ENCODE data around the gene MAB21L4.

The MAB21L4 gene

DNA sequence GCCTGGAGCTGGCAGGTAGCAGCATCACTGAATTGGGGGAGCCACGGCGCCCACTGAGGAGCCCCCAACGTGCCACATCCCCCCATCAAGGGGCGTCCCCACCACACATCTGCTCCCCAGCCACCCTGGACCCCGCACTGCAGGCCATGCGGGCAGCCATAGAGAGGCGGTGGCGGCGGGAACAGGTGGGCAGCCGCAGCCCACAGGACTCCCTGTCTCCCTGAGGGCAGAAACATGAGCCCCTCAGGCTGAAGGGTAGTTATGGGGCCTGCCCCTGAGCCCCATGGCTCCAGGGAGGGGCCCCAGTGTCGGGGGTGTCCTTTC is 36.7 kb upstream of the MAB21L4 start:
- TF ChIP-seq, protein P1, sequence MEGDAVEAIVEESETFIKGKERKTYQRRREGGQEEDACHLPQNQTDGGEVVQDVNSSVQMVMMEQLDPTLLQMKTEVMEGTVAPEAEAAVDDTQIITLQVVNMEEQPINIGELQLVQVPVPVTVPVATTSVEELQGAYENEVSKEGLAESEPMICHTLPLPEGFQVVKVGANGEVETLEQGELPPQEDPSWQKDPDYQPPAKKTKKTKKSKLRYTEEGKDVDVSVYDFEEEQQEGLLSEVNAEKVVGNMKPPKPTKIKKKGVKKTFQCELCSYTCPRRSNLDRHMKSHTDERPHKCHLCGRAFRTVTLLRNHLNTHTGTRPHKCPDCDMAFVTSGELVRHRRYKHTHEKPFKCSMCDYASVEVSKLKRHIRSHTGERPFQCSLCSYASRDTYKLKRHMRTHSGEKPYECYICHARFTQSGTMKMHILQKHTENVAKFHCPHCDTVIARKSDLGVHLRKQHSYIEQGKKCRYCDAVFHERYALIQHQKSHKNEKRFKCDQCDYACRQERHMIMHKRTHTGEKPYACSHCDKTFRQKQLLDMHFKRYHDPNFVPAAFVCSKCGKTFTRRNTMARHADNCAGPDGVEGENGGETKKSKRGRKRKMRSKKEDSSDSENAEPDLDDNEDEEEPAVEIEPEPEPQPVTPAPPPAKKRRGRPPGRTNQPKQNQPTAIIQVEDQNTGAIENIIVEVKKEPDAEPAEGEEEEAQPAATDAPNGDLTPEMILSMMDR (conservative IDR thresholded peaks at IDR 0.05; ENCODE audit: low read depth, low read length) = no peak
- no peak for DNase-seq (ENCODE audit: low read depth)
- H3K4me3 ChIP-seq (ENCODE audit: low read length) = no peak overlapping the region

DNA sequence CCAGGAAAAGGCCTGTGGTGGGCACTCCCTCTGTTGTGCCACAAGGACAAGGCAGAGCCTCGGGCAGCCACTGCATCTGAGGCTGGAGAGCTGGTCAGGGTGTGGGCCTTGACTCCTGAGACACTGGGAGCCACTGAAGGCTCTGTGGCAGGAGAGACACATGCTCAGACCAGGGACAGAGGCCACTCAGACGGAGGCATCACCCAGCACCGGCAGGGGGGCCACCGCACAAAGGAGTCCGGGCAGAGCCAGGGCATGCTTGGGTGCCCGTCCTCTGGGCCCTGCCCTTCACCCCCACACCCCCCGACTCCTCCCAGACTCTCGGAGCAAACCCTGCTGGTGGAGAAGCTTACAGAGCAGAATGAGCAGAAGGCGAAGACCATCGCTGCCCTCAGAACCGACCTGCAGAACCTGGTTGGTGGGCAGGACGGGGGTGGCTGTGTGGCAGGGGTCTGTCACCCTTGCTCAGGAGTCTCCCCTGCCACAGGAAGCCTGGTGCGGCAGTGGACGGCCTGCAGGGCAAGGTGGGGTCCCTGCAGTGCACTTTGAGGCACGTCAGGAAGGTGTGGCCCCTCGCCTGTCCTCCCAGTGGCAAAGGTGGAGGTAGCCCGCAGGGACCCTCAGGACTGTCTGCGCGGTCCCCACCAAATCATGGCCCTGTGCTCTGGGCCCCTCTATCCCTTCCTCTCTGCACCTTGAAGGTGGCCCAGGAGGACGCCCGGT is 36.2 kb upstream of the MAB21L4 start:
- no peak overlapping the region for H3K4me3 ChIP-seq (ENCODE audit: low read length)
- TF ChIP-seq, protein P1 (conservative IDR thresholded peaks at IDR 0.05; ENCODE audit: low read depth, low read length) = no peak
- DNase-seq (ENCODE audit: low read depth) = no peak

DNA sequence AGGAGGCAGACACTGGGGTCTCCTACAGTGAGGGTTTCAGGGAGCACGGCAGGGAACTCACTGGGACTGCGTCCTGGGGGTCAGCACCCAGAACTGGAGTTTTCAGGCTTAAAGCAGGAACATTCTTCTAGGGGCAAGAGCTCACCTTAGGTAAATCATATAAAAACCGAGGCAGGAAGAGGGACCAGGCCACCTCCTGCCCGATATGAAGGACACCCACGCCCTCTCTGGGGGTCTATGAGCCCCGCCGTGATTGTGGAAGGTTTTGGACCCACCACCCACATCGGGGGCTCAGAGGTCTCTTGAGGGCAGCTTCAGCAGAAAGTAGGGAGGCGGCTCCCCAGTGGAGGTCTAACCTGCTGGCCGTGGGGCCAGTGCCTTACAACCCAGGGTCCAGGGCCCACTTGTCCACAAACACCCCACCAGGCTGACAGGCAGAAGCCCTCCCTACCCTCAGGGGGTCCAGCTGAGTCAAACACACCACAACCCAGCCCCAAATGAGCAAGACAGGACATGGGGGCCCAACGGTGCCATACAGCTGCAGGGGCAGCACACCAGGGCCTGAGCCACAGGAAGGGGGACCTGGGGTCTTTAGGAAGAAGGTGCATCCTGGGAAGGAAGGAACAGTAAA is 35.5 kb upstream of the MAB21L4 start:
- TF ChIP-seq, protein P1 (conservative IDR thresholded peaks at IDR 0.05; ENCODE audit: low read depth, low read length) = no peak
- no peak for DNase-seq (ENCODE audit: low read depth)
- H3K4me3 ChIP-seq (ENCODE audit: low read length) = no peak overlapping the region

DNA sequence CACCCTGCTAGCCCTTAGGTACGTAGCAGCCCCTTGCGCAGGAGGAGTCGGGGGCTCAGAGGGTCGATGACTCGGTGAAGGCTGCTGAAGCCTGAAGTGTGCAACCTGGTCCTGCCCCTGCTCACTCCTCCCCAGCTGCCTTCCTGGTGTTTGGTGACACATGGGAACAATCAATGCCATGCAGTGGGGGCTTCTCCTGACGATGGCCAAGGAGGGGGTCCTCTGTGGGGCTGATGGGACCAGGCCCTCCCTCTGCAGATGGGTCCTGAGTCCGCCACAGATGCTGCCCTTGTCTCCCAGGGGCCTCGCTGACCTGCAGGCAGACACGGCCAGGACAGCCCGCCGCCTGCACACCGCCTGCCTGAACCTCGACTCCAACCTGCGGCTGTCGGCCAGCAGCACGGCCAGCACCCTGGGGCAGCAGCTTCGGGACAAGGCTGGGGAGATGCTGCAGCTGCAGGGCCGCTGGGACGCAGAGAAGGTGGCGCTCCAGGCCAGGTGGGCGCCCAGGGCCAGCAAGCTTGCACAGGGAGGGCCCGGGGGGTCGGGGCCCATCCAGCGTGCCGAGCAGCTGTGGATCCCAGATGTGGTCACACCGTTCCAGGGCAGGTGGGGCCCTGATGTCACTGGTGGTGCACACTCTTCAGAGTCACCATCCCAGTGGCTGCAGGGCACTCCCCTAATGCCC is 34.8 kb upstream of the MAB21L4 start:
- TF ChIP-seq, protein P1 (conservative IDR thresholded peaks at IDR 0.05; ENCODE audit: low read depth, low read length) = no peak
- no peak overlapping the region for H3K4me3 ChIP-seq (ENCODE audit: low read length)
- DNase-seq (ENCODE audit: low read depth) = no peak

DNA sequence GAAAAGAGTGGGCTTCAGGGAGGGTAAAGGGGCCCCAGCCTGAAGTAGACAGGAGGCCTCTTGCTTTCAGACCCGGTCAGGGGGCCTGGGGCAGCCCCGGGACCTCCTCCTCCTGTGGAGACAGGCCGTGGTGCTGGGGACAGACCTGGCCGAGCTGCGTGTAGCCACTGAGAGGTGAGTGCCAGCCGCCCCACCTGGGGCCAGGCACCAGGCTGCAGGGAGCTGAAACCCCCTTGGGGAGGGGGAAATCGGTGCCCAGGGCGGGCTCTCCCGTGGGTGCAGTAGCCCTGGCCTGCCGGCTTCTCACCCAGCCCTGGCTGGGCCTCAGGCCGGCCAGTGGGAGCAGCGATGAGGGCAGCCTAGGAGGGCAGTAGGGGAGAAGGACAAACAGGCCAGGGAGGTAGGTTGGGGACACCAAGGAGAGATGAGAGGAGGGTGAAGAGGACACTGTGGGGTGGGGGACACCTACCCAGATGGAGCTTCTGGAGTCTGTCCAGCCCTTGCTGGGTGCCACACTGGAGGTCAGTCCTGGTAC is 34.2 kb upstream of the MAB21L4 start:
- H3K4me3 ChIP-seq (ENCODE audit: low read length) = no peak overlapping the region
- DNase-seq (ENCODE audit: low read depth) = no peak
- TF ChIP-seq, protein P1 (conservative IDR thresholded peaks at IDR 0.05; ENCODE audit: low read depth, low read length) = no peak

DNA sequence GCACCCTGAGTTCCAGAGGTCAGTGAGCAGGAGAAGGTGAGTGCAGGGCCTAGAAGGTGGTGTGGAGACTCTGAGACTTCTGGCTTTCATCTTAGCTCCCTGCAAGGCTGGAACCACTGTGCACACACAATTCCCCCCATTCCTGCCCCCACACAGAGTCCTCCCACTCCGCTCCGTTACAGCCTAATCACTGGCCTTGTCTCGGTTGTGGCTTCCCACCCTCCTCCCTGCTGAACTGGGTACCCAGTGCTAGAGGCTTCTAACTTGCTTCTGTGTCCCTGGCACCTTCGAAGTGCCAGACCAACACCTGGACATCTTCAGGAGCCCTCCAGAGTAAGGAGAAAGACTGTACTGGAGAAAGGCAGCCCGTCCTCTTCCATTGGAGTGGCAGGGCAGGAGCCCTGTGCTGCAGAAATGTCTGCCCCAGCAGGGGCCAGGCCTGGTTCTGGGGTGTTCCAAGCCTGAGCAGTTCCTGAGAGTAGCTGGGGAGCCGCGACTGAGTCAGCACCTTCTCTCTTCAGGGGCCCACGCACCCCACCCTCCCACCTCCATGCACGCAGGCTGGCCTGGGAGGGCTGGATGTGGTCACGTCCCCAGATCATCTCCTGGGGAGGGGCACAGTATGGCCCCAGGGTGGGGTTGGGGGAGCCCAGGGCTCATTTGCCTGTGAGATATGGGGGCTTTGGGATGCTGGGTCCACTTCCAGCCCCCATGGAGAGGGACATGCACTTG is 33.6 kb upstream of the MAB21L4 start:
- DNase-seq (ENCODE audit: low read depth) = no peak
- no peak overlapping the region for H3K4me3 ChIP-seq (ENCODE audit: low read length)
- TF ChIP-seq, protein P1 (conservative IDR thresholded peaks at IDR 0.05; ENCODE audit: low read depth, low read length) = no peak

Measured in retinal pigment epithelial cell (primary cell).